ENCODE data around the gene EYA2. TPM values are rescaled to one million over a fixed set of nuclear protein-coding genes. Genes with fewer than 3 reads are reported as not detected.

EYA2 gene
- total RNA-seq, 1 donor from 2014 or later = not detected

- no peak for TF ChIP-seq CTCF (IDR thresholded peaks at IDR 0.05; ENCODE audit: insufficient read depth, low read length, poor library complexity, severe bottlenecking)
- Histone ChIP-seq H3K4me3 (ENCODE audit: low read depth, low read length) (no peak overlapping the region), H3K27me3 (ENCODE audit: control insufficient read depth, insufficient read depth, low read length) (peaks cover 5% of the 10 kb centered on the region), H3K36me3 (ENCODE audit: control insufficient read depth, insufficient read depth, low read length) (no peaks in the 10 kb centered on the region)
- DNase-seq (ENCODE audit: low read depth) = no peak
Observed at GRCh38 chr20:46981184-46981583, 86.5 kb downstream of the EYA2 start.

GRCh38 chr20:46983466-46983865, 88.8 kb downstream of the EYA2 start:
- Histone ChIP-seq H3K36me3 (ENCODE audit: control insufficient read depth, insufficient read depth, low read length) (no peaks in the 10 kb centered on the region), H3K4me3 (ENCODE audit: low read depth, low read length) (no peak overlapping the region), H3K27me3 (ENCODE audit: control insufficient read depth, insufficient read depth, low read length) (peaks cover 3% of the 10 kb centered on the region)
- TF ChIP-seq CTCF (IDR thresholded peaks at IDR 0.05; ENCODE audit: insufficient read depth, low read length, poor library complexity, severe bottlenecking) = no peak
- no peak for DNase-seq (ENCODE audit: low read depth)

- DNase-seq (ENCODE audit: low read depth) = no peak
- Histone ChIP-seq H3K4me3 (ENCODE audit: low read depth, low read length) (no peak overlapping the region), H3K27me3 (ENCODE audit: control insufficient read depth, insufficient read depth, low read length) (no peaks in the 10 kb centered on the region), H3K36me3 (ENCODE audit: control insufficient read depth, insufficient read depth, low read length) (no peaks in the 10 kb centered on the region)
- no peak for TF ChIP-seq CTCF (IDR thresholded peaks at IDR 0.05; ENCODE audit: insufficient read depth, low read length, poor library complexity, severe bottlenecking)
Observed at GRCh38 chr20:46984405-46984804, 89.8 kb downstream of the EYA2 start.

- DNase-seq (ENCODE audit: low read depth) = no peak
- Histone ChIP-seq H3K36me3 (ENCODE audit: control insufficient read depth, insufficient read depth, low read length) (no peaks in the 10 kb centered on the region), H3K4me3 (ENCODE audit: low read depth, low read length) (no peak overlapping the region), H3K27me3 (ENCODE audit: control insufficient read depth, insufficient read depth, low read length) (no peaks in the 10 kb centered on the region)
- TF ChIP-seq CTCF (IDR thresholded peaks at IDR 0.05; ENCODE audit: insufficient read depth, low read length, poor library complexity, severe bottlenecking) = no peak
Observed at GRCh38 chr20:46985250-46985649, 90.6 kb downstream of the EYA2 start.

GRCh38 chr20:46985671-46986070, 91.0 kb downstream of the EYA2 start:
- H3K36me3 ChIP-seq (ENCODE audit: control insufficient read depth, insufficient read depth, low read length) = no peaks in the 10 kb centered on the region
- no peak for TF ChIP-seq CTCF (IDR thresholded peaks at IDR 0.05; ENCODE audit: insufficient read depth, low read length, poor library complexity, severe bottlenecking)
- DNase-seq (ENCODE audit: low read depth) = no peak
- H3K27me3 ChIP-seq (ENCODE audit: control insufficient read depth, insufficient read depth, low read length) = no peaks in the 10 kb centered on the region
- H3K4me3 ChIP-seq (ENCODE audit: low read depth, low read length) = no peak overlapping the region

GRCh38 chr20:46987001-46987400, 92.4 kb downstream of the EYA2 start:
- TF ChIP-seq CTCF (IDR thresholded peaks at IDR 0.05; ENCODE audit: insufficient read depth, low read length, poor library complexity, severe bottlenecking) = no peak
- Histone ChIP-seq H3K36me3 (ENCODE audit: control insufficient read depth, insufficient read depth, low read length) (no peaks in the 10 kb centered on the region), H3K27me3 (ENCODE audit: control insufficient read depth, insufficient read depth, low read length) (no peaks in the 10 kb centered on the region), H3K4me3 (ENCODE audit: low read depth, low read length) (no peak overlapping the region)
- DNase-seq (ENCODE audit: low read depth) = no peak

All from kidney epithelial cell (primary cell).